A549 (cell line): ENCODE results near the gene SCAMP2.

Experiments
- RAD21 ChIP-seq, 2 experiments: fragments of >200 bp in 1 of 2; sonication (Bioruptor Twin) in 1 of 2; formaldehyde crosslinking in 1 of 2; IDR thresholded peaks in 1 of 2; conservative IDR thresholded peaks in 1 of 2; 2 replicates in 1 of 2; 3 replicates in 1 of 2; pipeline ENCODE4 v1.6.1; 2012 to 2018; ENCODE audit warnings: inconsistent platforms in 1 of 2
- SREBF2 ChIP-seq: fragments of 450-650 bp; IDR thresholded peaks from 2 replicates; pipeline ENCODE4 v1.6.1; 2014; ENCODE audit warnings: mild to moderate bottlenecking, moderate library complexity

DNA sequence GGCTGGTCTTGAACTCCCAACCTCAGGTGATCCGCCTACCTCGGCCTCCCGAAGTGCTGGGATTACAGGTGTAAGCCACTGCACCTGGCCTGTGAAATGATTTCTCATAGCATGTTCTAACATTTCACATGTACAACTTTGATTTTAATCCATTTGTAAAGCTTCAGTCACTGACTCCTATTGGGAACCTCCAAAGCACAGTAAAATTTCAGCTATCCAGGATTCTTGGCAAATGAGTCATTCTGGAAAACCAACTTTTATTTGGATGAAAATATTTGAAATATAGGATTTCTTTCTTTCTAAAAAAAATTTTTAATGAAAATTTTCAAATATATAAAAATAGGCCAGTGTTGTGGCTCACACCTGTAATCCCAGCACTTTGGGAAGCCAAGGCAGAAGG is 63.2 kb downstream of the SCAMP2 start:
- TF ChIP-seq SREBF2 (no peak), RAD21 (conservative IDR thresholded peaks at IDR 0.05 in 1 of 2, IDR thresholded peaks at IDR 0.05 in 1 of 2) (no peak)
